Gastrocnemius medialis (tissue), 4 donors: Measurements from ENCODE around the gene NTM. TPM values are rescaled to one million over a fixed set of nuclear protein-coding genes. Genes with fewer than 3 reads are reported as not detected.

Experiments used
- ATAC-seq, 2 donors: fragments of 150-250 bp; one replicate each; pipeline ENCODE4 v1.9.1; 2016
- DNase-seq, 2 donors: peaks; one replicate each; pipeline ENCODE4 v3.0.0-alpha.2; 2019
- H3K27ac ChIP-seq, 4 donors: fragments of 200-600 bp; sonication (generic); 1 replicate in 1 of 4; 2 replicates in 3 of 4; pipeline ENCODE4 v1.5.1; 2016 to 2018; ENCODE audit warnings: mild to moderate bottlenecking in 2 of 4, moderate library complexity in 1 of 4
- H3K27me3 ChIP-seq, 3 donors: fragments of 200-600 bp; sonication (generic) in 2 of 3; 1 replicate in 1 of 3; 2 replicates in 2 of 3; pipeline versions ENCODE4 v1.5.1 to v1.6.0; 2016 to 2019; ENCODE audit warnings: mild to moderate bottlenecking in 1 of 3, moderate library complexity in 1 of 3
- H3K36me3 ChIP-seq, 2 donors: fragments of 200-600 bp; sonication (generic) in 1 of 2; one replicate each; pipeline ENCODE4 v1.5.1; 2017 to 2018
- H3K4me1 ChIP-seq, 2 donors: fragments of 200-600 bp; sonication (generic) in 1 of 2; one replicate each; pipeline ENCODE4 v1.5.1; 2016 to 2017; ENCODE audit warnings: mild to moderate bottlenecking in 2 of 2
- H3K4me3 ChIP-seq, 4 donors: fragments of 200-600 bp; sonication (generic) in 3 of 4; 1 replicate in 1 of 4; 2 replicates in 3 of 4; pipeline ENCODE4 v1.5.1; 2016 to 2019; ENCODE audit warnings: mild to moderate bottlenecking in 2 of 4
- H3K9me3 ChIP-seq, 3 donors: fragments of 200-600 bp; sonication (generic) in 2 of 3; 1 replicate in 1 of 3; 2 replicates in 2 of 3; pipeline ENCODE4 v1.5.1; 2016 to 2019
- POLR2A ChIP-seq, 2 donors: fragments of 450-650 bp; IDR thresholded peaks; one replicate each; pipeline ENCODE4 v1.6.1; 2017; ENCODE audit warnings: antibody characterized with exemption in 2 of 2, mild to moderate bottlenecking in 2 of 2, moderate library complexity in 2 of 2
- in situ Hi-C, 4 donors: fragments of 200-750 bp; cut with MboI; loops; one replicate each; pipeline versions ENCODE4 v1.15.0 to v1.8.0; 2017; ENCODE audit warnings: low sequenced_read_pairs in 4 of 4
- intact Hi-C: fragments of 100-400 bp; cut with DNase I; formaldehyde crosslinking; loops from one replicate; pipeline ENCODE4 v1.15.1; 2023; ENCODE audit warnings: low total_unique reads
- total RNA-seq, 4 donors: library from RNA; depleted of rRNA; stranded (reverse); fragments of >200 nt; gene quantifications; one replicate each; pipeline versions ENCODE4 v1.1.0 to v1.2.3, GENCODE V29; 2016
- TF ChIP-seq, protein P1 (sequence below), 5 experiments: fragments of 450-650 bp in 3 of 5; fragments of 200-600 bp in 2 of 5; sonication (generic) in 2 of 5; IDR thresholded peaks in 4 of 5; conservative IDR thresholded peaks in 1 of 5; 1 replicate in 4 of 5; 2 replicates in 1 of 5; pipeline ENCODE4 v1.5.1; 2016 to 2019; ENCODE audit warnings: antibody characterized with exemption in 5 of 5, mild to moderate bottlenecking in 3 of 5, moderate library complexity in 3 of 5

Gene NTM
- total RNA-seq, 4 donors from 2014 or later: 0.69 TPM; not detected in 3

DNA sequence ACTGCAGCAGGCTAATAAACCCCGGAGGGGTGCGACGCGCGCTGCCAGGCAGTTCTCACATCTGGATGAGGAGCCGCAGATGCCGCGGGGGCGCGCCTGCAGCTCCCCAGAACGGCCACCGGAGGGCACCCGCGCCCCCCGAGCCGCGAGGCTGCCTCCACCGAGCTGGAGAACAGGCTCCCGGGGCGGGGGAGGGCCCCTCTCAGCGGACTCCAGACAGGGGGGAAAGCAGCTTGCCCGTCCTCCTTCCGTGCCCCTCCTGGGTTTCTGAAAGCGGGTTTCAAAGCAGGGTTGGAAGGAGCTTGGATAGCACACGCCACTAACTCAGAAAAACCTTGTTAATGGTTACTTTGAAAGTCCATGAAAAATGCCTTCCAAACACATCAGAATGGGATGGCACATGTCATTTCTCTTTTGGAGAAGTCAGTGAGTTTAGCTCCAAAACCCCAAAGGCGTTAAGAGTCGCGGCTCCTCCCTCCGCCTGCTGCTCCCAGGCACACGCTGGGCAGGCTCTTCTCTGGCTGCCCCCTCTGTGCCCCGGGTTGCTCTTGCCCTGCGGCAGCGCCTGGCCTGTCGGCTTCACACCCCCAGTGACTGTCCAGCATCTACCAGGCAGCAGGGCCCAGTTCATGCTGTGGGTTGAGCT is 317.8 kb downstream of the NTM start:
- Histone ChIP-seq H3K4me1 (no peaks in the 10 kb centered on the region), H3K27ac (no peak overlapping the region), H3K36me3 (no peaks in the 10 kb centered on the region), H3K4me3 (peak overlapping the region in 3 of 4 donors; percentile 10 to 25 (median 14)), H3K27me3 (peaks cover 0 to 9% (median 5%) of the 10 kb centered on the region in 3 donors), H3K9me3 (no peaks in the 10 kb centered on the region)
- TF ChIP-seq POLR2A (IDR thresholded peaks at IDR 0.05): no peak
- TF ChIP-seq, protein P1, sequence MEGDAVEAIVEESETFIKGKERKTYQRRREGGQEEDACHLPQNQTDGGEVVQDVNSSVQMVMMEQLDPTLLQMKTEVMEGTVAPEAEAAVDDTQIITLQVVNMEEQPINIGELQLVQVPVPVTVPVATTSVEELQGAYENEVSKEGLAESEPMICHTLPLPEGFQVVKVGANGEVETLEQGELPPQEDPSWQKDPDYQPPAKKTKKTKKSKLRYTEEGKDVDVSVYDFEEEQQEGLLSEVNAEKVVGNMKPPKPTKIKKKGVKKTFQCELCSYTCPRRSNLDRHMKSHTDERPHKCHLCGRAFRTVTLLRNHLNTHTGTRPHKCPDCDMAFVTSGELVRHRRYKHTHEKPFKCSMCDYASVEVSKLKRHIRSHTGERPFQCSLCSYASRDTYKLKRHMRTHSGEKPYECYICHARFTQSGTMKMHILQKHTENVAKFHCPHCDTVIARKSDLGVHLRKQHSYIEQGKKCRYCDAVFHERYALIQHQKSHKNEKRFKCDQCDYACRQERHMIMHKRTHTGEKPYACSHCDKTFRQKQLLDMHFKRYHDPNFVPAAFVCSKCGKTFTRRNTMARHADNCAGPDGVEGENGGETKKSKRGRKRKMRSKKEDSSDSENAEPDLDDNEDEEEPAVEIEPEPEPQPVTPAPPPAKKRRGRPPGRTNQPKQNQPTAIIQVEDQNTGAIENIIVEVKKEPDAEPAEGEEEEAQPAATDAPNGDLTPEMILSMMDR (IDR thresholded peaks at IDR 0.05 in 4 of 5, conservative IDR thresholded peaks at IDR 0.05 in 1 of 5): peak; percentile 23 to 81 (median 47)
- in situ Hi-C loops: no loop called here
- no peak for DNase-seq
- intact Hi-C loops: no loop called here
- peak in 1 of 2 donors; percentile 46 for ATAC-seq

DNA sequence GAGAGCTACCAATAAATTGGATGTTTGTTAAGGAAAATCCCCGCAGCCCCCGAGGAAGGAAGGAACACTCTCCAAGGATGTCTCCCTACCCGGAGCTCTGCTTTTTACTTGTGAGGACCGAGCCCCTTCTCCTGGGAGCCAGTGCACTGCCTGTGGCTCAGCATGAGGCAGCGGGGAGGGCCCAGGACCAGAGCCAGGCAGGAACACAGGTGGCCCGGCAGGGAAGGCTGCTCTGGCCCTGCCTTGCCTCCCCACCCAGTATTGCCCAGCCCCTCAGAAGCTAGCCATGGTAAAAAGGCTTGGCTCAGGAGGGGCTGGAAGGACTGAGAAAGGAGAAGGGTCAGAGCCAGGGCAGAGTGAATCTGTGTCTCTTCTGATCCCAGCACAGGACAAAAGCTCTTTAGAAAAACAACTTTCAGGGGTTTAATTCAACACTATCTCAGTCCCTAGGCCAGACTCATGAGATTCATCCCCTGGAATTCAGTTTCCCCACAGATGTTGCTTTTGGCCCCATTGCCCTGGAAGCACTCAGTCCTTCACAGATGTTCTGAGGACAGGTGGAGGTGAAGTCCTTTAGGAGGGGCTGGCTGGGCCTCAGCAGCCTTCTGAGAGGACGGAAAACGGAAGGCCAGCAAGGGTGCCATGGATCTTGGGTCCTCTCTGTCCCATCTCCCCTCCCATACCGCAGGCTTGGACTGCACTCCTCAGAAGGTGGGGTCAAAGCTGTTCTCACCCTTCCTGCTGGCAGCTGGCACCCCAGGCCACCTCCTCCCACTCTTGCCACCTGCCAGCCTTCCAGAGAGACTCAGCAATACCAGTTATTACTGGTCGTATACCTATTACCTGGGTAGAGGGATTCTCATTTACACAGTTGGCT is 318.9 kb downstream of the NTM start:
- Histone ChIP-seq H3K4me3 (no peak overlapping the region), H3K4me1 (no peaks in the 10 kb centered on the region), H3K9me3 (no peaks in the 10 kb centered on the region), H3K27ac (no peak overlapping the region), H3K27me3 (peaks cover 0 to 9% (median 5%) of the 10 kb centered on the region in 3 donors), H3K36me3 (no peaks in the 10 kb centered on the region)
- intact Hi-C loops: no loop called here
- in situ Hi-C loops: no loop called here
- no peak for DNase-seq
- no peak for TF ChIP-seq POLR2A (IDR thresholded peaks at IDR 0.05)
- TF ChIP-seq, protein P1 (IDR thresholded peaks at IDR 0.05 in 4 of 5, conservative IDR thresholded peaks at IDR 0.05 in 1 of 5): no peak
- no peak for ATAC-seq

DNA sequence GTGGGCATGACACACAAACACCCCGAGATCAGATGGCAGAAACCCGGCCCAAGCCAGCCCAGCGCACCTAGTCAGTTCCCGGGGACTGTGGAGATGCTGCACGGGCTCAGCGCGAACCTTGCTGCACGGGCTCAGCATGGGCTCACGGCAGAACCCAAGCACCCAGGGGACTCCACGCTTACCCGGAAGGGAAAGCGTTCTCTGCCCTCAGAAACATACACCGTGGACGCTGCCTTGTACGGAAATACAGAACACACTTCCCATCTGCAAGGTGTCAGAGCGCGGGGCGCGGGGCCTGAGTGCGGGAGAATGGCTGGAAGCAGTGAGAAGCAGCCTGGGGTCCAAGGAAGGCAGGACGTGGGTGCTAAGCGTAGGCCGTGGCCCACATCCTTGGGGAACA is 319.9 kb downstream of the NTM start:
- no peaks in the 10 kb centered on the region for H3K4me1 ChIP-seq
- no peak overlapping the region for H3K4me3 ChIP-seq
- ATAC-seq: no peak
- intact Hi-C loops (no loop called here), in situ Hi-C loops (no loop called here)
- no peaks in the 10 kb centered on the region for H3K9me3 ChIP-seq
- no peak for DNase-seq
- TF ChIP-seq, protein P1 (IDR thresholded peaks at IDR 0.05 in 4 of 5, conservative IDR thresholded peaks at IDR 0.05 in 1 of 5): no peak
- no peak for TF ChIP-seq POLR2A (IDR thresholded peaks at IDR 0.05)
- H3K27me3 ChIP-seq: peaks cover 0 to 9% (median 5%) of the 10 kb centered on the region in 3 donors
- H3K27ac ChIP-seq: no peak overlapping the region
- H3K36me3 ChIP-seq: no peaks in the 10 kb centered on the region

DNA sequence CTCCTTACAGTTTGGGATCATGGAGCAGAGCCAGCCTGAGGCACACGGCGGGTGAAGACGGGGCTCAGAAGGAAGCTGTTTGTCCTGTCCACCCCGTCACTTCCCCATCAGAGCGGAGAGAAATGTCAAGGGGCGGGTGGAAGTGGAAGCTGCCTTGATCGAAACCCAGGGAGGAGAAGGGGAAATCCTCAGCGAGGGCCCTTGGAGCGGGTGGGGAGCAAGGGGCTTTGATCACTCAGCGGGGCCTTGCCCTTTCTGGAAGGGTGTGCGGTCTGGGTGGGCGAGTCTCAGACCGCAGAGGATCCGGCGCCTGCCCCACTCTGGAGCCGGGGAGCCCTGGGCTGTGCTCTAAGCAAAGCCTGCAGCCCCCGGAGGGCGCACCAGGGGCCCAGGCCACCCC is 320.4 kb downstream of the NTM start:
- intact Hi-C loops: no loop called here
- ATAC-seq: no peak
- peaks cover 0 to 9% (median 5%) of the 10 kb centered on the region in 3 donors for H3K27me3 ChIP-seq

More for the DNA sequence above, 320.4 kb downstream of the NTM start:
- TF ChIP-seq POLR2A (IDR thresholded peaks at IDR 0.05): no peak
- TF ChIP-seq, protein P1 (IDR thresholded peaks at IDR 0.05 in 4 of 5, conservative IDR thresholded peaks at IDR 0.05 in 1 of 5): no peak
- DNase-seq: no peak
- H3K4me3 ChIP-seq: no peak overlapping the region
- no peak overlapping the region for H3K27ac ChIP-seq
- H3K9me3 ChIP-seq: no peaks in the 10 kb centered on the region
- H3K36me3 ChIP-seq: no peaks in the 10 kb centered on the region
- H3K4me1 ChIP-seq: no peaks in the 10 kb centered on the region
- in situ Hi-C loops: no loop called here
